KMS-11 (cell line): ENCODE data around the gene HCN3.

ENCODE experiments used
- H2AFZ ChIP-seq: fragments of 200-600 bp; sonication (generic); 2 replicates; pipeline ENCODE4 v1.6.1; 2016; ENCODE audit warnings: antibody characterized with exemption, mixed run types, low read depth
- H3K27ac ChIP-seq: fragments of 200-600 bp; sonication (generic); 2 replicates; pipeline ENCODE4 v1.6.1; 2016; ENCODE audit warnings: mild to moderate bottlenecking, mixed run types
- H3K27me3 ChIP-seq: fragments of 200-600 bp; sonication (generic); 2 replicates; pipeline ENCODE4 v1.6.1; 2017; ENCODE audit warnings: mild to moderate bottlenecking, low read depth, mixed run types, moderate library complexity; ENCODE audit not compliant: insufficient read depth
- H3K36me3 ChIP-seq: fragments of 200-600 bp; sonication (generic); 2 replicates; pipeline ENCODE4 v1.6.1; 2017; ENCODE audit warnings: mild to moderate bottlenecking, mixed run types; ENCODE audit not compliant: insufficient read depth
- H3K4me1 ChIP-seq: fragments of 200-600 bp; sonication (generic); 2 replicates; pipeline ENCODE4 v1.6.1; 2016; ENCODE audit warnings: mild to moderate bottlenecking, low read depth, mixed run types; ENCODE audit not compliant: poor library complexity, severe bottlenecking
- H3K4me2 ChIP-seq: fragments of 200-600 bp; sonication (generic); 2 replicates; pipeline ENCODE4 v1.7.0; 2016; ENCODE audit warnings: mild to moderate bottlenecking, mixed run types
- H3K4me3 ChIP-seq: fragments of 200-600 bp; sonication (generic); IDR thresholded peaks from 2 replicates; pipeline ENCODE4 v1.6.1; 2017; ENCODE audit warnings: low read depth, low read length, mixed read lengths; ENCODE audit not compliant: insufficient read depth
- H3K79me2 ChIP-seq: fragments of 200-600 bp; sonication (generic); 2 replicates; pipeline ENCODE4 v1.6.1; 2016; ENCODE audit warnings: low read depth, mixed run types; ENCODE audit not compliant: insufficient read depth
- H3K9ac ChIP-seq: fragments of 200-600 bp; sonication (generic); 2 replicates; pipeline ENCODE4 v1.6.1; 2016; ENCODE audit warnings: mild to moderate bottlenecking, mixed run types
- H4K20me1 ChIP-seq: fragments of 200-600 bp; sonication (generic); 2 replicates; pipeline ENCODE4 v1.6.1; 2016; ENCODE audit warnings: mild to moderate bottlenecking, mixed run types; ENCODE audit not compliant: insufficient read depth
- TF ChIP-seq, protein P1 (sequence below): fragments of 200-600 bp; sonication (generic); conservative IDR thresholded peaks from 2 replicates; pipeline ENCODE4 v1.6.1; 2017; ENCODE audit warnings: low read depth, mild to moderate bottlenecking, antibody characterized with exemption, low read length, moderate library complexity, mixed read lengths

The HCN3 gene

DNA sequence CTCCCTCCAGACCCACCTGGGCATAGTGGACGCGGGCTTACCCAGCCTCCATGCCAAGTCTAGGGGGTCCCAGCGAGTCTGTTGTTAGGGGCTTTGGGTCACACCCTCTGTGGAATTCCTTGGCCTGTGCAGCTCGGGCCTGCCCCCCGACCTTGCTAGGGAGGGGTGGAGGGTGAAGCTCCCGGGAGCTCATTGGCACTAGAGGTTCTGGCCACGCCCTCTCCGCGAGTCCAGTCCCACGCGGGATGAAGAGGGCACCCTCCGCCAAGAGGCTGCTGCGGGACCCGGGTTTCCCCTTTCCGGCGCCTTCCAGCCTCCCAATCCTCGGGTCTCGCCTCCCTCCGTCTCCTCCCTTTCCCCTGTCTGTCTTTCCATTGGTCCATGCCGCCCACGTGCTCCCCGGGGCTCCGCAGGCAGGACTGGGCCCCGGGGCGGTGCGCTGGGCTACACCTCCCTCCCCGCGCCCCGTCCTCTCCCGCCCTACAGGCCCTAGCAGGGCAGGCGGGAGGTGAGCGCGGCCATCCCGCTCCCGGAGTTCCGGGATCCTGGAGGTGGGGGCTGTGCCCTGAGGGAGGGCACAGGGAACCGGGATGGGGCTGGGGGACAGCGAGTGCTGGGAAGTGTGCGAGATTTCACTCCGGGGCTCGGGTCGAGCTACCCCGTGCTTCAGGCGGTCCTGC, 46.9 kb downstream of the HCN3 start:
- Histone ChIP-seq H3K9ac (peak overlapping the region; percentile 63), H2AFZ (peak overlapping the region; percentile 84), H3K4me3 (peak overlapping the region; percentile 97), H3K4me2 (peak overlapping the region; percentile 85), H3K36me3 (no peaks in the 10 kb centered on the region), H3K27me3 (no peaks in the 10 kb centered on the region), H3K4me1 (peaks cover 20% of the 10 kb centered on the region), H3K27ac (peak overlapping the region; percentile 55), H3K79me2 (no peaks in the 10 kb centered on the region), H4K20me1 (no peaks in the 10 kb centered on the region)
- TF ChIP-seq, protein P1, sequence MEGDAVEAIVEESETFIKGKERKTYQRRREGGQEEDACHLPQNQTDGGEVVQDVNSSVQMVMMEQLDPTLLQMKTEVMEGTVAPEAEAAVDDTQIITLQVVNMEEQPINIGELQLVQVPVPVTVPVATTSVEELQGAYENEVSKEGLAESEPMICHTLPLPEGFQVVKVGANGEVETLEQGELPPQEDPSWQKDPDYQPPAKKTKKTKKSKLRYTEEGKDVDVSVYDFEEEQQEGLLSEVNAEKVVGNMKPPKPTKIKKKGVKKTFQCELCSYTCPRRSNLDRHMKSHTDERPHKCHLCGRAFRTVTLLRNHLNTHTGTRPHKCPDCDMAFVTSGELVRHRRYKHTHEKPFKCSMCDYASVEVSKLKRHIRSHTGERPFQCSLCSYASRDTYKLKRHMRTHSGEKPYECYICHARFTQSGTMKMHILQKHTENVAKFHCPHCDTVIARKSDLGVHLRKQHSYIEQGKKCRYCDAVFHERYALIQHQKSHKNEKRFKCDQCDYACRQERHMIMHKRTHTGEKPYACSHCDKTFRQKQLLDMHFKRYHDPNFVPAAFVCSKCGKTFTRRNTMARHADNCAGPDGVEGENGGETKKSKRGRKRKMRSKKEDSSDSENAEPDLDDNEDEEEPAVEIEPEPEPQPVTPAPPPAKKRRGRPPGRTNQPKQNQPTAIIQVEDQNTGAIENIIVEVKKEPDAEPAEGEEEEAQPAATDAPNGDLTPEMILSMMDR, result no peak

DNA sequence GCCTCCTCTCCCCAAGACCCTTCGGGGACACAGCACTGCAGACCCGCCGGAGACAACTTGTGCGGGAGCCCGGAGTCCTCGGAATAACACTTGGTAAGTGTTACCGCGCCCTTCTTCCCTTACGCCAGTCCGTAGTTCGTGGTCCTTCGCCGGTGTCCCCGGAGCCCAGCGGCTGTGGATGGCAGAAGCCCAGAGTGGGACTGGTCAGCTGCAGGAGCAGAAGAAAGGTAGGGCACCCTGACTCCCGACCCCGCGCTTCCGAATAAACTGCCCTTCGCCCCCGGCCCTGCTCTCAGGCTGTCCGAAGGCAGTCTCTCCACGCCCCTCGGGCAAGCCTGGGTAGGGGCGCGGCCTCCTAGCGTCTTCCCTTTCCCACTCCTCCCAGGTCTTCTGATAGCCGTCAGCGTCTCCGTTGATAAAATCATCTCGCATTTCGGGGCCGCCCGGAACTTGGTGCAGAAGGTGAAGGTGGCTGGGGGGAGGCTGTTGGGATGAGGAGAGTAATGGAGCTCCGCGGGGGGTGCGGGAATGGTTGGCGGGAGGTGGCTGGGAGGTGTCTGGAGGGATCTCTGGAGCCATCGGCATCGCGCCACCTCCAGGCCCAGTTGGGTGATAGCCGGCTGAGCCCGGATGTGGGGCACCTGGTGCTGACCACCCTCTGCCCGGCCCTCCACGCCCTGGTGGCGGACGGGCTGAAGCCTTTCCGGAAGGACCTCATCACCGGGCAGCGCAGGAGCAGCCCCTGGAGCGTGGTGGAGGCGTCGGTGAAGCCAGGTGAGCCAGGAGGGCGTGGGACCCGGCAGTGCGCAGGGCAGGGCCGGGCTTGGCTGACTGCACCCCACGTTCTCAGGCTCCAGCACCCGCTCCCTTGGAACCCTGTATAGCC, 47.7 kb downstream of the HCN3 start:
- peak overlapping the region; percentile 63; the same call in 1 of the 2 replicates for H3K9ac ChIP-seq
- TF ChIP-seq, protein P1, result no peak
- peaks cover 20% of the 10 kb centered on the region for H3K4me1 ChIP-seq
- no peaks in the 10 kb centered on the region for H3K27me3 ChIP-seq
- no peaks in the 10 kb centered on the region; the same call in 1 of the 2 replicates for H3K36me3 ChIP-seq
- H3K79me2 ChIP-seq, result no peaks in the 10 kb centered on the region
- no peak overlapping the region for H3K4me3 ChIP-seq
- no peak overlapping the region for H3K27ac ChIP-seq
- H4K20me1 ChIP-seq, result no peaks in the 10 kb centered on the region; the same call in 1 of the 2 replicates
- H3K4me2 ChIP-seq, result peak overlapping the region; percentile 85
- peak overlapping the region; percentile 84 for H2AFZ ChIP-seq

DNA sequence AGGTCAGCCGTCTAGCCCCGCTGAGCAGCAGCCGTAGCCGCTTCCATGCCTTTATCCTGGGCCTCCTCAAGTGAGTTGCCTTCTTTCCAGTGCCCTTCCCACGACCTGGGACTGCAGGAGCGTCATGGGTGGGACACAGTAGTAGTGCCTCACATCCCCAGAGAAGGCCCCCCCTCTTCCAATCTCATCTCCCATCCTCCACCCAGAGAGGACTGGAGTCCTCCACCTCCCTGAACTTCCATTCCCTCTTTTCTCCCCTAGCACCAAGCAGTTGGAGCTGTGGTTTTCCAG, 48.3 kb downstream of the HCN3 start:
- Histone ChIP-seq H2AFZ (no peak overlapping the region), H3K4me1 (peaks cover 20% of the 10 kb centered on the region), H3K4me2 (no peak overlapping the region), H3K79me2 (no peaks in the 10 kb centered on the region), H3K27ac (no peak overlapping the region), H3K27me3 (no peaks in the 10 kb centered on the region), H3K9ac (no peak overlapping the region), H3K4me3 (no peak overlapping the region), H3K36me3 (no peaks in the 10 kb centered on the region; the same call in 1 of the 2 replicates), H4K20me1 (no peaks in the 10 kb centered on the region; the same call in 1 of the 2 replicates)
- TF ChIP-seq, protein P1, result no peak

DNA sequence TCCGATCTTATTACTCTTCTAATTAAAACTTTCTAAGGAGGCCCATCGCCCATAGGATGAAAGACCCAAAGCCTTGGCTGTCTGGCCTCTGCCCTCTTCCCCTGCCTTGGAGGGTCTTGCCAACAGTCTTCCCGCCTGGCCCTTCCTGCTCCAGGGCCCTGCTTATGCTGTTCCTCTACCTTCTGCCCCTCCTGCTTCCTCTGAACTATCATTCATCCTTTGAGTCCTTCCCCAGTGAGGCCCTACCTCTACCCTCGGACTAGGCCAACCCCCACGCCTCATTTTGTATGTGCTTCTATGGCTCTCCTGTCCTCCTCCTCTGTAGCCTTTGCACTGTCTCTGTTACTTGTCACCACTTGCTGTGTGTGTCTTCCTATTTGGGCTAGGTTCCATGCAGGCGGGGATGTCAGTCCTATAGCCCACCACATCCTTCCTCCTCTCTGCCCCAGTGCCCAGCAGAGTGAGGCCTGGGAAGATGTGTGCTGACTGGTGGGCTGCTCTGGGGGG, 48.8 kb downstream of the HCN3 start:
- no peak overlapping the region for H3K4me3 ChIP-seq
- TF ChIP-seq, protein P1, result no peak
- no peaks in the 10 kb centered on the region; the same call in 1 of the 2 replicates for H4K20me1 ChIP-seq
- no peak overlapping the region for H3K4me2 ChIP-seq
- no peaks in the 10 kb centered on the region for H3K79me2 ChIP-seq
- peaks cover 20% of the 10 kb centered on the region for H3K4me1 ChIP-seq
- H3K27ac ChIP-seq, result peak overlapping the region; percentile 2; the same call in 1 of the 2 replicates
- no peaks in the 10 kb centered on the region for H3K27me3 ChIP-seq
- H3K9ac ChIP-seq, result no peak overlapping the region
- H2AFZ ChIP-seq, result no peak overlapping the region
- no peaks in the 10 kb centered on the region; the same call in 1 of the 2 replicates for H3K36me3 ChIP-seq
